Mesendoderm (in vitro differentiated cells): ENCODE measurements around the gene IGFBP2.

Source experiments
- DNase-seq: peaks from one replicate; pipeline ENCODE4 v3.0.0; 2013
- H2AK5ac ChIP-seq: 2 replicates; pipeline ENCODE4 v1.6.1; 2013; ENCODE audit warnings: low read length, inconsistent platforms
- H2BK120ac ChIP-seq: 2 replicates; pipeline ENCODE4 v1.6.1; 2013; ENCODE audit warnings: low read depth, mild to moderate bottlenecking, low read length, moderate library complexity, mixed read lengths
- H2BK15ac ChIP-seq: replicated peaks from 2 replicates; pipeline ENCODE4 v1.6.1; 2013; ENCODE audit warnings: low read depth, mild to moderate bottlenecking, moderate library complexity
- H2BK5ac ChIP-seq: 2 replicates; pipeline ENCODE4 v1.6.1; 2013; ENCODE audit warnings: low read length, inconsistent platforms
- H3K18ac ChIP-seq: 2 replicates; pipeline ENCODE4 v1.6.1; 2013; ENCODE audit warnings: mild to moderate bottlenecking, low read length, mixed read lengths
- H3K23ac ChIP-seq: one replicate; pipeline ENCODE4 v1.6.1; 2013; ENCODE audit warnings: low read length
- H3K27ac ChIP-seq: 2 replicates; pipeline ENCODE4 v1.5.1; 2013; ENCODE audit warnings: low read depth, mild to moderate bottlenecking, inconsistent platforms, low read length, moderate library complexity
- H3K27me3 ChIP-seq: 2 replicates; pipeline ENCODE4 v1.6.1; 2013; ENCODE audit warnings: low read length, control low read depth, mild to moderate bottlenecking, inconsistent platforms; ENCODE audit not compliant: insufficient read depth, poor library complexity
- H3K36me3 ChIP-seq: 2 replicates; pipeline ENCODE4 v1.6.1; 2013; ENCODE audit warnings: low read length, inconsistent platforms; ENCODE audit not compliant: control insufficient read depth, insufficient read depth
- H3K4ac ChIP-seq: one replicate; pipeline ENCODE4 v1.6.1; 2013; ENCODE audit warnings: low read depth, mild to moderate bottlenecking, low read length, moderate library complexity
- H3K4me1 ChIP-seq: 2 replicates; pipeline ENCODE4 v1.6.1; 2013; ENCODE audit warnings: low read depth, low read length, inconsistent platforms; ENCODE audit not compliant: control insufficient read depth
- H3K4me2 ChIP-seq: 2 replicates; pipeline ENCODE4 v1.6.1; 2013; ENCODE audit warnings: low read length
- H3K4me3 ChIP-seq: 2 replicates; pipeline ENCODE4 v1.5.1; 2013; ENCODE audit warnings: mild to moderate bottlenecking, low read length
- H3K56ac ChIP-seq: one replicate; pipeline ENCODE4 v1.6.1; 2013; ENCODE audit warnings: low read length
- H3K79me1 ChIP-seq: 2 replicates; pipeline ENCODE4 v1.6.1; 2013; ENCODE audit warnings: low read length, inconsistent platforms
- H3K79me2 ChIP-seq: 2 replicates; pipeline ENCODE4 v1.6.1; 2013; ENCODE audit warnings: mild to moderate bottlenecking, low read length; ENCODE audit not compliant: control insufficient read depth, insufficient read depth
- H3K9ac ChIP-seq: 2 replicates; pipeline ENCODE4 v1.6.1; 2013; ENCODE audit warnings: low read length, inconsistent platforms
- H4K5ac ChIP-seq: one replicate; pipeline ENCODE4 v1.6.1; 2013; ENCODE audit warnings: low read length
- H4K8ac ChIP-seq: one replicate; pipeline ENCODE4 v1.6.1; 2013; ENCODE audit warnings: low read depth, mild to moderate bottlenecking, control low read depth, low read length, moderate library complexity
- WGBS: extraction: QIAGEN DNeasy Blood & Tissue Kit; methylation state at CpG from one replicate; pipeline ENCODE4 v1.1.7; 2013; ENCODE audit warnings: low lambda C conversion rate, missing lambda C conversion rate; ENCODE audit not compliant: insufficient coverage; ENCODE audit errors: extremely low coverage; 5-methylcytosine and 5-hydroxymethylcytosine counted together

The IGFBP2 gene

GRCh38 chr2:216637472-216637871, 4.3 kb downstream of the IGFBP2 start:
- DNase-seq: no peak
- no peak overlapping the region for H3K23ac ChIP-seq
- WGBS: no CpG with 5 or more reads among the region's 3 CpGs

GRCh38 chr2:216643986-216644659, 10.9 kb downstream of the IGFBP2 start:
- H3K4me1 ChIP-seq: peaks cover 8% of the 10 kb centered on the region
- H4K5ac ChIP-seq: no peak overlapping the region
- H3K79me2 ChIP-seq: peaks cover 10% of the 10 kb centered on the region
- no peaks in the 10 kb centered on the region for H3K27me3 ChIP-seq
- no peak overlapping the region for H3K4me3 ChIP-seq
- no peak overlapping the region for H2BK120ac ChIP-seq
- H3K9ac ChIP-seq: no peak overlapping the region
- no peak overlapping the region for H3K23ac ChIP-seq
- peak overlapping the region; percentile 54 for H3K56ac ChIP-seq
- peaks cover 6% of the 10 kb centered on the region for H3K79me1 ChIP-seq
- no peak overlapping the region for H3K4me2 ChIP-seq
- H2AK5ac ChIP-seq: no peak overlapping the region
- no peak overlapping the region for H4K8ac ChIP-seq
- H3K4ac ChIP-seq: peak overlapping the region; percentile 20
- H3K27ac ChIP-seq: peak overlapping the region; percentile 33
- no peaks in the 10 kb centered on the region for H3K36me3 ChIP-seq
- H3K18ac ChIP-seq: no peak overlapping the region
- WGBS: no CpG with 5 or more reads among the region's 5 CpGs
- no peak overlapping the region for H2BK15ac ChIP-seq
- no peak overlapping the region for H2BK5ac ChIP-seq
- peak; percentile 49 for DNase-seq

More at GRCh38 chr2:216637472-216637871, 4.3 kb downstream of the IGFBP2 start:
- Histone ChIP-seq H3K4me2 (no peak overlapping the region), H2BK15ac (no peak overlapping the region), H3K27me3 (no peaks in the 10 kb centered on the region), H3K36me3 (no peaks in the 10 kb centered on the region), H3K4me1 (peaks cover 10% of the 10 kb centered on the region), H3K79me1 (peaks cover 8% of the 10 kb centered on the region), H4K5ac (no peak overlapping the region), H2BK5ac (no peak overlapping the region), H3K9ac (no peak overlapping the region), H3K4ac (no peak overlapping the region), H2BK120ac (no peak overlapping the region), H3K18ac (no peak overlapping the region), H3K4me3 (no peak overlapping the region), H3K79me2 (peaks cover 14% of the 10 kb centered on the region), H3K27ac (no peak overlapping the region), H2AK5ac (no peak overlapping the region), H4K8ac (no peak overlapping the region), H3K56ac (peak overlapping the region; percentile 54)

GRCh38 chr2:216644842-216645635, 11.8 kb downstream of the IGFBP2 start:
- no peak overlapping the region for H2BK120ac ChIP-seq
- H3K79me2 ChIP-seq: peaks cover 10% of the 10 kb centered on the region
- H3K27me3 ChIP-seq: no peaks in the 10 kb centered on the region
- no peak overlapping the region for H3K18ac ChIP-seq
- no peak overlapping the region for H3K9ac ChIP-seq
- H3K4me1 ChIP-seq: peaks cover 8% of the 10 kb centered on the region
- H4K8ac ChIP-seq: no peak overlapping the region
- H3K79me1 ChIP-seq: peaks cover 6% of the 10 kb centered on the region
- H2BK15ac ChIP-seq: no peak overlapping the region
- H2AK5ac ChIP-seq: no peak overlapping the region
- no peak overlapping the region for H4K5ac ChIP-seq
- H3K27ac ChIP-seq: no peak overlapping the region
- H3K4me3 ChIP-seq: no peak overlapping the region
- H3K56ac ChIP-seq: no peak overlapping the region
- no peaks in the 10 kb centered on the region for H3K36me3 ChIP-seq
- H3K23ac ChIP-seq: no peak overlapping the region
- H3K4me2 ChIP-seq: no peak overlapping the region
- DNase-seq: peak; percentile 51
- H2BK5ac ChIP-seq: no peak overlapping the region
- H3K4ac ChIP-seq: no peak overlapping the region
- no CpG with 5 or more reads among the region's 4 CpGs for WGBS

- Histone ChIP-seq H3K18ac (no peak overlapping the region), H3K9ac (no peak overlapping the region), H3K27ac (no peak overlapping the region), H3K27me3 (no peaks in the 10 kb centered on the region), H3K4me1 (peaks cover 8% of the 10 kb centered on the region), H3K23ac (no peak overlapping the region), H2AK5ac (no peak overlapping the region), H3K79me1 (peaks cover 3% of the 10 kb centered on the region), H2BK15ac (no peak overlapping the region), H4K8ac (no peak overlapping the region), H3K4me3 (no peak overlapping the region), H2BK5ac (no peak overlapping the region), H3K79me2 (peaks cover 13% of the 10 kb centered on the region), H3K4me2 (no peak overlapping the region), H3K56ac (no peak overlapping the region), H3K36me3 (no peaks in the 10 kb centered on the region), H2BK120ac (no peak overlapping the region), H4K5ac (no peak overlapping the region), H3K4ac (no peak overlapping the region)
- no peak for DNase-seq
- no CpG with 5 or more reads among the region's 3 CpGs for WGBS
Measured at GRCh38 chr2:216645636-216645950, 12.4 kb downstream of the IGFBP2 start.

GRCh38 chr2:216646116-216646515, 12.9 kb downstream of the IGFBP2 start:
- WGBS: no CpG with 5 or more reads among the region's 3 CpGs
- H3K4me1 ChIP-seq: peaks cover 8% of the 10 kb centered on the region

More at GRCh38 chr2:216646116-216646515, 12.9 kb downstream of the IGFBP2 start:
- H3K27ac ChIP-seq: no peak overlapping the region
- no peak overlapping the region for H4K5ac ChIP-seq
- H3K27me3 ChIP-seq: no peaks in the 10 kb centered on the region
- H2BK5ac ChIP-seq: no peak overlapping the region
- peaks cover 11% of the 10 kb centered on the region for H3K79me2 ChIP-seq
- H3K4ac ChIP-seq: no peak overlapping the region
- no peak overlapping the region for H3K4me3 ChIP-seq
- no peak overlapping the region for H2BK120ac ChIP-seq
- no peak for DNase-seq
- H3K9ac ChIP-seq: no peak overlapping the region
- H2AK5ac ChIP-seq: no peak overlapping the region
- H3K79me1 ChIP-seq: peaks cover 3% of the 10 kb centered on the region
- H3K23ac ChIP-seq: no peak overlapping the region
- no peak overlapping the region for H3K56ac ChIP-seq
- no peak overlapping the region for H4K8ac ChIP-seq
- no peaks in the 10 kb centered on the region for H3K36me3 ChIP-seq
- no peak overlapping the region for H3K18ac ChIP-seq
- no peak overlapping the region for H3K4me2 ChIP-seq
- H2BK15ac ChIP-seq: no peak overlapping the region
